ENCODE results near the gene TICRR. TPM values are rescaled to one million over a fixed set of nuclear protein-coding genes. Genes with fewer than 3 reads are reported as not detected.

The TICRR gene
- total RNA-seq, 2 donors from 2014 or later, result under 0.01 TPM; not detected in 1

DNA sequence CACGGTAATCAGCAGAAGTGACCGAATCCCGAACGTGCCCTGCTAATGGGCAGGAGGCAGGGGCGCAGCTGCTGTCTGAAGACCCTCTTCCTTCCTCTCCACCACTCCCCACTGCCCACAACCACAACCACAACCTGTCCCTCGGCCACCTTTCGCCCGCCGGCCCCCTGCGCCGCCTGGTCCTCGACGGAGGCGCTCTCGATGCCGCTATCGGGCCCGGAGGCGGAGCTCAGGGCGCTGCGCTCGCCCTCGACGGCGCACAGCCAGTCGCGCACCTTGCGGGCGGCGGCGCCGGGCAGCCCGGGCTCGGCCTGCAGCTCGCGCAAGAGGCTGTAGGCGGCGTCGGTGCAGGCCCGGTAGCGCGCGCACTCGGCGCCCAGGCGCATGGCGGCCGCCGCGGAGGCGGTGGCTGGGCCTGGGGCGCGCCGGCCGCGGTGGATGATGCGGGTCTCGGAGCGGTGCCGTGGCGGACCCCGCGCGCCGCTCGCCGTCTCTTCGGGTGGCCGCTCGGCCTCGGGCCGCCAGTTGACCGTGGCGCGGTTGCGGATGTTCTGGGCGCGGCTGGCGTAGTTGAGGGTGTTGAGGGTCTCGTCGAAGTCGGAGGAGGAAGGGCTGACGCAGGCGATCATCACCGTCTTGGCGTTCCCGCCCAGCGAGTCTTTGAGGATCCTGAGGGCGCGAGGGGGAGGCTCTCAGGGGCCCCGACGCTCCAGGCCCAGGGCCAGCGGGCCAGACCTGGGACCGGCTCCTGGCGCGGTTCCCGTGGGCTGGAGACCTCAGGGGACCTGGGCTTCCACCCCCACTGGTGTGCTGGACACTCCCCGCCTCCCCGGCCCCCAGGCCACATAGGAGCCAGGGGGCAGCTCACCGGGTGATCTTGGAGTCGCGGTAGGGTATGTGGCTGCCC is 73.1 kb downstream of the TICRR start:
- no peak overlapping the region for H3K27ac ChIP-seq
- 74 to 78% methylated on average over 31 to 63 of the region's 102 CpGs for WGBS, 2 donors
- H3K27me3 ChIP-seq, result no peaks in the 10 kb centered on the region
- intact Hi-C loops (cut with DNase I), result loop anchor here (5.0 to 10.0 kb wide), 2 partner anchors 46 to 99 kb away; partner anchors contain the start of genes PEX11A and WDR93
- no peak overlapping the region for H3K4me3 ChIP-seq
- H3K9me3 ChIP-seq, result no peaks in the 10 kb centered on the region
- H3K36me3 ChIP-seq (replicated peaks in 1 of 2; ENCODE audit: insufficient read depth in 1 of 2, low read depth in 2 of 2), result no peaks in the 10 kb centered on the region
- TF ChIP-seq, protein P1, sequence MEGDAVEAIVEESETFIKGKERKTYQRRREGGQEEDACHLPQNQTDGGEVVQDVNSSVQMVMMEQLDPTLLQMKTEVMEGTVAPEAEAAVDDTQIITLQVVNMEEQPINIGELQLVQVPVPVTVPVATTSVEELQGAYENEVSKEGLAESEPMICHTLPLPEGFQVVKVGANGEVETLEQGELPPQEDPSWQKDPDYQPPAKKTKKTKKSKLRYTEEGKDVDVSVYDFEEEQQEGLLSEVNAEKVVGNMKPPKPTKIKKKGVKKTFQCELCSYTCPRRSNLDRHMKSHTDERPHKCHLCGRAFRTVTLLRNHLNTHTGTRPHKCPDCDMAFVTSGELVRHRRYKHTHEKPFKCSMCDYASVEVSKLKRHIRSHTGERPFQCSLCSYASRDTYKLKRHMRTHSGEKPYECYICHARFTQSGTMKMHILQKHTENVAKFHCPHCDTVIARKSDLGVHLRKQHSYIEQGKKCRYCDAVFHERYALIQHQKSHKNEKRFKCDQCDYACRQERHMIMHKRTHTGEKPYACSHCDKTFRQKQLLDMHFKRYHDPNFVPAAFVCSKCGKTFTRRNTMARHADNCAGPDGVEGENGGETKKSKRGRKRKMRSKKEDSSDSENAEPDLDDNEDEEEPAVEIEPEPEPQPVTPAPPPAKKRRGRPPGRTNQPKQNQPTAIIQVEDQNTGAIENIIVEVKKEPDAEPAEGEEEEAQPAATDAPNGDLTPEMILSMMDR (IDR thresholded peaks at IDR 0.05), result no peak
- no peak for TF ChIP-seq POLR2A (IDR thresholded peaks at IDR 0.05)
- peaks cover 10% of the 10 kb centered on the region for H3K4me1 ChIP-seq
- ATAC-seq (no peak), DNase-seq (no peak)

DNA sequence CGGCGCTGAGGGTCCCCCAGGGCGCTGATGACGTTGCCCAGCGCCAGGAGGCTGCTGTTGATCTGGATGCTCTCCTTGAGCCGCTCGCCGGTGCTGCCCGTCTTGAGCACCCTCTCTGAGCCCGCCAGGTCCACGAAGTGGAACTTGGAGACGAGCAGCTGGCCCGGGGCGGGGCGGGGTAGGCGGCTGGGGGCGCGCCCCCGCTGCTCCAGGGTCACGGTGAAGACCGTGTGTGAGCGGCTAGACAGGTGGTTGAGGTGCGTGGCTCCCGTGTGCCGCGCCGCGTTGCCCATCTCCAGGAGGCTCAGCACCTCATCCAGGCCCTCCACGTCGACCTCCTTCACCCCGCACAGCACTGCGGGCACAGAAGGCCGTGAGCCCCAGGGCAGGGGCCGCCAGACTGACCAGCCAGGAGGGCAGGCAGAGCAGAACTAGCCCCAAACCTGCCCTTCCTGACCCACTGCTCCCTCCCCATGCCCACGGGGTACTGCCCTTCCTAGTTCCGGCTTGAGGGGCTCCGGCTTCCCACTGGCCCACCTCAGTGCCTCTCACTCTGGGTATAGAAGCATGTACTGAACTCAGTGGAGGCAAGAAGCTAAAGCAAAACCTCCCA is 73.8 kb downstream of the TICRR start:
- Histone ChIP-seq H3K27me3 (no peaks in the 10 kb centered on the region), H3K4me1 (peaks cover 10% of the 10 kb centered on the region), H3K36me3 (replicated peaks in 1 of 2; ENCODE audit: insufficient read depth in 1 of 2, low read depth in 2 of 2) (no peaks in the 10 kb centered on the region), H3K9me3 (no peaks in the 10 kb centered on the region), H3K27ac (no peak overlapping the region), H3K4me3 (no peak overlapping the region)
- ATAC-seq, result no peak
- 95 to 98% methylated on average over 8 to 27 of the region's 37 CpGs for WGBS, 2 donors
- no peak for TF ChIP-seq POLR2A (IDR thresholded peaks at IDR 0.05)
- no peak for DNase-seq
- intact Hi-C loops (cut with DNase I), result loop anchor here (5.0 to 10.0 kb wide), 2 partner anchors 46 to 98 kb away; partner anchors contain the start of genes PEX11A and WDR93

DNA sequence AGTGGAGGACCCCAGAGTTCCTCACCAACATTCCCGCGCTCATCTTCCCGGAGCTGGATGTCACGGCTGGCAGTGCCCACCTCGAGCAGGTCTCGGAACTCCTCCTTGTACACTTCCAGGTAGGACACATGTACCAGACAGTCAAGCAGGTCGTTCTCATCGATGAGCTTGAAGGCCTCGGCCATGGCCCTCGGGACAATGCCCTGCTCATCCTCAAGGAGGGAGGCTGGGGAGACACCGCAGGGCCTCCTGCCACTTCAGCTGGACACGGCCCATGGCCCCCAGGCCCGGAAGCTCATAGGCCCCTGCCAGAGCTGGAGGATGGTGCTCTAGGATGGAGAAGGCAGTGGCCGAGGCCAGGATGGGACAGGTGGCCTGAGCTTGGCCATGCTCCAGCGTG is 74.4 kb downstream of the TICRR start:
- Histone ChIP-seq H3K27ac (no peak overlapping the region), H3K4me1 (peaks cover 14% of the 10 kb centered on the region), H3K36me3 (replicated peaks in 1 of 2; ENCODE audit: insufficient read depth in 1 of 2, low read depth in 2 of 2) (no peaks in the 10 kb centered on the region), H3K9me3 (no peaks in the 10 kb centered on the region), H3K4me3 (no peak overlapping the region), H3K27me3 (no peaks in the 10 kb centered on the region)
- DNase-seq (no peak), ATAC-seq (no peak)
- intact Hi-C loops (cut with DNase I), result loop anchor here (5.0 to 10.0 kb wide), 2 partner anchors 45 to 98 kb away; partner anchors contain the start of genes PEX11A and WDR93
- WGBS, 2 donors, result 89 to 94% methylated on average over 14 to 15 of the region's 15 CpGs
- no peak for TF ChIP-seq POLR2A (IDR thresholded peaks at IDR 0.05)

DNA sequence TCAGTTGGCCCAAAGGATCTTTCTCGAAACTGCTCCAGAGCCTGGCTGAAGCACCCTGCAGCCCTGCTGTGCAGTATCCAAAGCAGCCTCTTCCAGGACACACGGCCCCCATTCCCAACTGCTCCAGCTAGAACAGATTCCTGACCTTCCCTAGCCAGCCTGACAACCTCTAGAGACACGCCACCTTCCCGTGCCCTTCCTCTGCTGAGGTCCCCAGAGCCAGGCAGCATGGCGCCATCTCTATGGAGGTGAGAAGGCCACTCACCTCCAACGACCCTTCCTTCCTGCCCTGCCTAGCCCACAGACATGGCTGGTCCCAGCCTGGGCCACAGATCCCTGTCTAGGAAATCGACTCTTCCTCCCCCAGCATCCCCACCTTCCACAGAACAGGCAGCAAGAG is 76.9 kb downstream of the TICRR start:
- H3K27me3 ChIP-seq, result no peaks in the 10 kb centered on the region
- H3K36me3 ChIP-seq (replicated peaks in 1 of 2; ENCODE audit: insufficient read depth in 1 of 2, low read depth in 2 of 2), result no peaks in the 10 kb centered on the region
- H3K27ac ChIP-seq, result no peak overlapping the region
- intact Hi-C loops (cut with DNase I), result no loop called here
- H3K9me3 ChIP-seq, result no peaks in the 10 kb centered on the region
- no peak overlapping the region for H3K4me3 ChIP-seq
- H3K4me1 ChIP-seq, result peaks cover 18% of the 10 kb centered on the region
- TF ChIP-seq POLR2A (IDR thresholded peaks at IDR 0.05), result no peak
- TF ChIP-seq, protein P1 (IDR thresholded peaks at IDR 0.05), result no peak
- WGBS, 2 donors, result 66 to 85% methylated on average over 6 to 7 of the region's 7 CpGs
- ATAC-seq, result no peak
- no peak for DNase-seq

DNA sequence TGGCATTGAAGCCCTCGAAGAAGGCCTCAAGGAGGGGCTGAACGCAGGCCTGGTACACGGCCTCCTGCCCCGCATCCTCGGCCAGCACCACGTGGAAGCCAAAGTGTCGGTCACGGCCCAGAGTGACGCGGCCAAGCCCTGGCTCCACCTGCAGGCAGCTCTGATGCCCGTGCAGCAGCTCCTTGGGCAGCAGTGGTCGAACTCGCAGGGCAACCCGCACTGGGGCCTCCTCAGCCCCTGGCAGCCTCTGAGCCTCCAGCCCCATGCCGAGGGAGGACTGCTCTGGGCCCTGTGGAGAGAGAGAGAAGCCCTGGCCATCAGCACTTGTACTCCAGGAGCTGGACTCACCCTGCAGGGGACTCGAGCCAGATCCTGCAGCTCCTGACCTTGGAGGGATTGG is 77.4 kb downstream of the TICRR start:
- intact Hi-C loops (cut with DNase I), result no loop called here

More for the DNA sequence above, 77.4 kb downstream of the TICRR start:
- Histone ChIP-seq H3K27me3 (no peaks in the 10 kb centered on the region), H3K4me3 (no peak overlapping the region), H3K27ac (no peak overlapping the region), H3K4me1 (peaks cover 12% of the 10 kb centered on the region), H3K9me3 (no peaks in the 10 kb centered on the region), H3K36me3 (replicated peaks in 1 of 2; ENCODE audit: insufficient read depth in 1 of 2, low read depth in 2 of 2) (no peaks in the 10 kb centered on the region)
- no peak for DNase-seq
- no peak for TF ChIP-seq POLR2A (IDR thresholded peaks at IDR 0.05)
- TF ChIP-seq, protein P1 (IDR thresholded peaks at IDR 0.05), result no peak
- WGBS, 2 donors, result 69 to 100% methylated on average over 1 to 16 of the region's 16 CpGs
- ATAC-seq, result no peak
